HFF-Myc (cell line): ENCODE results near the gene GIGYF2.
"Not testable (repeated sequence)": the region's sequence is repeated elsewhere in the genome, so short reads cannot be mapped to it uniquely, and the experiment has no call there.

Experiments
- DNase-seq: peaks from one replicate; pipeline ENCODE4 v3.0.0-alpha.2; 2011; ENCODE audit warnings: low read depth; ENCODE audit errors: extremely low read depth
- H3K4me3 ChIP-seq: replicated peaks from 2 replicates; pipeline ENCODE4 v1.5.1; 2011; ENCODE audit warnings: low read depth, mild to moderate bottlenecking, control low read depth, low read length
- TF ChIP-seq, protein P1 (sequence below): IDR thresholded peaks from 2 replicates; pipeline ENCODE4 v1.5.1; 2012; ENCODE audit warnings: mild to moderate bottlenecking, low read depth, low read length, control low read depth; ENCODE audit errors: missing control alignments

The GIGYF2 gene

DNA sequence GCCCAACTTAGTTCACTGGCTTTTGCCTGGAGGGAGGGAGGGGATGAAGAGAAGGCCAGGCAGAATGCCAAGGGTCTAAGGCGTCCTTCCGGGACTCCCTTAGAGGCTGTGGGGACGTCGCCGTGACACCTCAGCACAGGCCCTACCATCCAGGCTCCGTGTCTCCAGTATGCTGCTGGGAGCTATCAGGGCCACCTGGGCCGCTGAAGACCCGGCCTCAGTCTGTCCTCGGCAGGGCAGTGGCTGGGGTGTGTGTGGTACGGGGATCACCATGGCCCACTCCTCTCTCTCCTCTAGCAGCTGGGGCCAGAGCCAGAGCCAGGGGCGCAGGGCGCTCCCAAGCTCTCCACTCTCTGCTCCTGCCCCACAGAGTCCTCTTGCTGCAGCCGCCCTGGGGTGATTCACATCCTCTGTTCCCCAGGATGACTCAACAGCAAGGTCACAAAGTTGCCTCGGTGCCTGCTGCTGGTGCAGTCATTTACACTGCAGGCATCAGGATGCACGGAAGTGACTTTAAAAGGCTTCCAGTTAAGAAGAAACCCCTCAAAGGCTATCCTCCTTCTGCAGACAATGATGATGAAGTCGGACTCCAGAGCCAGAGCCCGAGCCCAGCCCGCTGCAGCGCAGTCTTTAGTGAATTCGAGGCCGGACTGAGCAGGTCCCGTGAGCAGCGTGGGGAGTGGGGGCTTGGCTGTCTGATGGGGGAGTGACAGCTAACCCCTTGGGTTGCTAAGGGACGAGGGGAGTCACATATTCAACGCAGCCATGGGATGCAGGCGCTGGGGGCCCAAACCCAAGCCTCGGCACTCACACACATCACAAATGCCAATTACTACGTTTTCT lies 204.8 kb downstream of the GIGYF2 start:
- TF ChIP-seq, protein P1, sequence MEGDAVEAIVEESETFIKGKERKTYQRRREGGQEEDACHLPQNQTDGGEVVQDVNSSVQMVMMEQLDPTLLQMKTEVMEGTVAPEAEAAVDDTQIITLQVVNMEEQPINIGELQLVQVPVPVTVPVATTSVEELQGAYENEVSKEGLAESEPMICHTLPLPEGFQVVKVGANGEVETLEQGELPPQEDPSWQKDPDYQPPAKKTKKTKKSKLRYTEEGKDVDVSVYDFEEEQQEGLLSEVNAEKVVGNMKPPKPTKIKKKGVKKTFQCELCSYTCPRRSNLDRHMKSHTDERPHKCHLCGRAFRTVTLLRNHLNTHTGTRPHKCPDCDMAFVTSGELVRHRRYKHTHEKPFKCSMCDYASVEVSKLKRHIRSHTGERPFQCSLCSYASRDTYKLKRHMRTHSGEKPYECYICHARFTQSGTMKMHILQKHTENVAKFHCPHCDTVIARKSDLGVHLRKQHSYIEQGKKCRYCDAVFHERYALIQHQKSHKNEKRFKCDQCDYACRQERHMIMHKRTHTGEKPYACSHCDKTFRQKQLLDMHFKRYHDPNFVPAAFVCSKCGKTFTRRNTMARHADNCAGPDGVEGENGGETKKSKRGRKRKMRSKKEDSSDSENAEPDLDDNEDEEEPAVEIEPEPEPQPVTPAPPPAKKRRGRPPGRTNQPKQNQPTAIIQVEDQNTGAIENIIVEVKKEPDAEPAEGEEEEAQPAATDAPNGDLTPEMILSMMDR, result no peak
- H3K4me3 ChIP-seq, result no peak overlapping the region
- DNase-seq, result peak; percentile 82

DNA sequence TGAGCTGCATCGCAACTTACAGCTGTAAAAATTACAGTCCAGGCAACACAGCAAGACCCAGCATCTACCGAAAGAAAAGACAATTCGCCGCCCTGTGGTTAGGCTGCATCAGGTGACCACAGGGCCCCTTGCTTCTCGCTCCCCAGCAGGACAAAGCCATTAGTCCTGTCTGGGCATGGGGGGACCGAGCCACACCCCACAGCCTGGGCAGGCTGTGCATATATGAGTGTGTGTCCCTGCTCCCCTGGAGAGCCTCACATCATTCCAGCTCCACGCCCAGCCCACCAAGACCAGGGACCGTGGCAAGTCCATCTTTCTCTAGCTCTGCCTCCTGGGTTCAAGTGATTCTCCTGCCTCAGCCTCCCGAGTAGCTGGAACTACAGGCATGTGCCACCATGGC lies 206.9 kb downstream of the GIGYF2 start:
- H3K4me3 ChIP-seq, result no peak overlapping the region
- TF ChIP-seq, protein P1, result no peak
- DNase-seq, result no peak

DNA sequence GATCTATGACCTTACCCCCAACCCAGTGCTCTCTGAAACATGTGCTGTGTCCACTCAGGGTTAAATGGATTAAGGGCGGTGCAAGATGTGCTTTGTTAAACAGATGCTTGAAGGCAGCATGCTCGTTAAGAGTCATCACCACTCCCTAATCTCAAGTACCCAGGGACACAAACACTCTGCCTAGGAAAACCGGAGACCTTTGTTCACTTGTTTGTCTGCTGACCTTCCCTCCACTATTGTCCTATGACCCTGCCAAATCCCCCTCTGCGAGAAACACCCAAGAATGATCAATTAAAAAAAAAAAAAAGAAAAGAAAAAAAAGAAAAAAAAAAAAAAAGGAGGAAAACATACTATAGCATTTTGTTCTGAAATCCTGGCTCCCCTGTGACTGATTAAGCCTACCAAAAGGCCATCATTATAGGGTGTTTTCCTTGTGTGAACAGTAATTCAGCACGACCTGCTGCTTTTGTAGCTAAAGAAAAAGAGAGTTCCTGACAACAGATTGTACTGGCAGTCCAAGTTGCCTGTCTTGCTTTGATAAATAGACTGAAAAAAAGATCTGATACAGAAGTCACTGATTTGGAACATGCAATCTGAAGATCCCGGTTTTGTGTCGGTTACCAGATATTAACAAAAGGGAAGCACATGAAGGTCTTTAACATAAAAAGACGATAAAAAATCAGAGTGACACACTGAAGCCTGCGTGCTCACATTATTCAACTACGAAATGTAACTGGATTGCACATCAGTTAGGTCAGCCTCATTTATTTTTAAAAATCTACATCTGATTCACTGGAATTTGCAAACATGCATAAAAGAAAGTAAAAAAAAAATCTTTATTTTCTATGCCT lies 210.0 kb downstream of the GIGYF2 start:
- H3K4me3 ChIP-seq, DNase-seq: not testable (repeated sequence)

DNA sequence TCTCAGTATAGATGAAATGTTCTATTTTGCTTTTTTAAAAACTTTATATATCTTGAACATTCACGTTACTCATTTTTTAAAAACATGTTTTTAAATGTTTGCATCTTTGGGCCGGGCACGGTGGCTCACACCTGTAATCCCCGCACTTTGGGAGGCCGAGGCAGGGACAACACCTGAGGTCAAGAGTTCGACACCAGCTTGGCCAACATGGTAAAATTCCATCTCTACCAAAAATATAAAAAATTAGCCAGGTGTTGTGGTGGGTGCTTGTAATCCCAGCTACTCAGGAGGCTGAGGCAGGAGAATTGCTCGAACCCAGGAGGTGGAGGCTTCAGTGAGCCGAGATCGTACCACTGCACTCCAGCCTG lies 210.6 kb downstream of the GIGYF2 start:
- H3K4me3 ChIP-seq, DNase-seq: not testable (repeated sequence)

DNA sequence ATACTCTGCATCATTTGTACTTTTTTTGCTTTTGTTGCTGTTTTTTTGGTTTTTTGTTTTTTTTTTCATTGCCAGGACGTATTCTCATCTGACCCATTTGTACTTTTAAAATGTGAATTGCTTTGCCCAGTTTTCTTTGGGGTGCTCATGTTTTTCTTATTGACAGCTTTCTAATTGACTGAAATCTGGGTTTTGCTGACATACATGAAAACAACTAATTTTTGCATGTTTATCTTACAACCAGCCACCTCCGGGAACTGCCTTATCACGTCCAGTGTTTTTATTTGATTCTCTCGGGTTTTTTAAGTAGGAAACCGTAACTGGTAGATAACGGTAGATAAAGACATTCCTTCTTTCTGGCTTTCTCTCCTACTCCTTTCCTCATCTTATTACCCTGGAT lies 211.6 kb downstream of the GIGYF2 start:
- DNase-seq, result no peak
- TF ChIP-seq, protein P1, result no peak
- H3K4me3 ChIP-seq, result no peak overlapping the region
